ENCODE results near the gene PDE1C.

- TF ChIP-seq CTCF (IDR thresholded peaks at IDR 0.05) (no peak), POLR2A (IDR thresholded peaks at IDR 0.05) (no peak), EP300 (IDR thresholded peaks at IDR 0.05) (no peak)
Measured at GRCh38 chr7:31918706-31919393, 151.4 kb downstream of the PDE1C start.

Measured in stomach (tissue), 4 donors.